Transverse colon (tissue), 3 donors: Measurements from ENCODE around the gene NR2C2AP.

Experiments
- POLR2A ChIP-seq: fragments of 450-650 bp; IDR thresholded peaks from one replicate; pipeline ENCODE4 v1.6.1; 2016; ENCODE audit warnings: antibody characterized with exemption, mild to moderate bottlenecking, moderate library complexity
- TF ChIP-seq, protein P1 (sequence below), 5 experiments: fragments of 200-600 bp in 3 of 5; fragments of 450-650 bp in 2 of 5; sonication (generic) in 3 of 5; IDR thresholded peaks; 1 replicate in 2 of 5; 2 replicates in 3 of 5; pipeline ENCODE4 v1.5.1; 2016 to 2017; ENCODE audit warnings: antibody characterized with exemption in 5 of 5, inconsistent platforms in 3 of 5, mild to moderate bottlenecking in 2 of 5, moderate library complexity in 1 of 5

DNA sequence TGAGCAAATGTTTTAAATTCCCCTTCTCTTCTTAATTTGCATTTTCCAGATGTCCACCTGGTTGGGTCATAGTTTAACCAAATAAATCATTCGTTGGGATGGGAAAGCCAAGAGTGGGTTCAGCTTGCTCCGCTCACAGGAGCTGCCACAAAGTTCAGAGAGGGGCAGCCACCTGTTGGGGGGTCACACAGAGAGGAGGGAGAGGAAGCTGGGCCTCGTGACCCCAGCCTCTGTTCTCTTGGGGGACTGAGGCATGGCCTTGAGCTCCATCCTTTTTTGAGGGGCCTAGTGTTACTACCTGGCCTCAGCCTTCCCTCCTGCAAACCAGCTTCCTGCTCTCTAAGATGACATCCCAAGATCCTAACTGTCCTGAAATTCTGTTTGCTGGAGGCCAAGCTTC is 35.6 kb downstream of the NR2C2AP start:
- no peak for TF ChIP-seq POLR2A
- TF ChIP-seq, protein P1, sequence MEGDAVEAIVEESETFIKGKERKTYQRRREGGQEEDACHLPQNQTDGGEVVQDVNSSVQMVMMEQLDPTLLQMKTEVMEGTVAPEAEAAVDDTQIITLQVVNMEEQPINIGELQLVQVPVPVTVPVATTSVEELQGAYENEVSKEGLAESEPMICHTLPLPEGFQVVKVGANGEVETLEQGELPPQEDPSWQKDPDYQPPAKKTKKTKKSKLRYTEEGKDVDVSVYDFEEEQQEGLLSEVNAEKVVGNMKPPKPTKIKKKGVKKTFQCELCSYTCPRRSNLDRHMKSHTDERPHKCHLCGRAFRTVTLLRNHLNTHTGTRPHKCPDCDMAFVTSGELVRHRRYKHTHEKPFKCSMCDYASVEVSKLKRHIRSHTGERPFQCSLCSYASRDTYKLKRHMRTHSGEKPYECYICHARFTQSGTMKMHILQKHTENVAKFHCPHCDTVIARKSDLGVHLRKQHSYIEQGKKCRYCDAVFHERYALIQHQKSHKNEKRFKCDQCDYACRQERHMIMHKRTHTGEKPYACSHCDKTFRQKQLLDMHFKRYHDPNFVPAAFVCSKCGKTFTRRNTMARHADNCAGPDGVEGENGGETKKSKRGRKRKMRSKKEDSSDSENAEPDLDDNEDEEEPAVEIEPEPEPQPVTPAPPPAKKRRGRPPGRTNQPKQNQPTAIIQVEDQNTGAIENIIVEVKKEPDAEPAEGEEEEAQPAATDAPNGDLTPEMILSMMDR (IDR thresholded peaks at IDR 0.05): no peak
